NT2/D1 (cell line): Measurements from ENCODE around the gene UNC93A.

Source experiments
- SUZ12 ChIP-seq: IDR thresholded peaks from 2 replicates; pipeline ENCODE4 v1.6.1; 2011; ENCODE audit not compliant: insufficient read length, insufficient read depth; ENCODE audit errors: extremely low read depth
- YY1 ChIP-seq: IDR thresholded peaks from 2 replicates; pipeline ENCODE4 v1.6.1; 2011; ENCODE audit not compliant: insufficient read length, insufficient read depth
- ZNF274 ChIP-seq: IDR thresholded peaks from 2 replicates; pipeline ENCODE4 v1.6.1; 2011; ENCODE audit warnings: mild to moderate bottlenecking, low read depth, low read length

- TF ChIP-seq ZNF274 (no peak), YY1 (no peak), SUZ12 (no peak)
Observed at GRCh38 chr6:167341038-167341583, 50.0 kb downstream of the UNC93A start.
